Neuronal stem cell (in vitro differentiated cells): ENCODE data around the gene SNF8. TPM values are rescaled to one million over a fixed set of nuclear protein-coding genes. Genes with fewer than 3 reads are reported as not detected.

ENCODE experiments used
- DNase-seq: peaks from one replicate; pipeline ENCODE4 v3.0.0-alpha.2; 2013; ENCODE audit warnings: low spot score
- H2AFZ ChIP-seq: one replicate; pipeline ENCODE4 v1.6.1; 2013; ENCODE audit warnings: mild to moderate bottlenecking, low read length, inconsistent platforms
- H2AK5ac ChIP-seq: 2 replicates; pipeline ENCODE4 v1.6.1; 2013; ENCODE audit warnings: low read depth, mild to moderate bottlenecking, inconsistent platforms, low read length, moderate library complexity, mixed read lengths
- H2BK120ac ChIP-seq: 2 replicates; pipeline ENCODE4 v1.6.1; 2013; ENCODE audit warnings: low read depth, mild to moderate bottlenecking, inconsistent platforms, low read length, moderate library complexity, mixed read lengths
- H2BK12ac ChIP-seq: one replicate; pipeline ENCODE4 v1.6.1; 2013; ENCODE audit warnings: low read length, inconsistent platforms
- H2BK15ac ChIP-seq: 2 replicates; pipeline ENCODE4 v1.6.1; 2013; ENCODE audit warnings: mild to moderate bottlenecking, low read length, inconsistent platforms, mixed read lengths
- H2BK5ac ChIP-seq: one replicate; pipeline ENCODE4 v1.6.1; 2013; ENCODE audit warnings: inconsistent platforms, mild to moderate bottlenecking, low read length, moderate library complexity
- H3K14ac ChIP-seq: one replicate; pipeline ENCODE4 v1.6.1; 2013; ENCODE audit warnings: low read length, inconsistent platforms
- H3K18ac ChIP-seq: 2 replicates; pipeline ENCODE4 v1.6.1; 2013; ENCODE audit warnings: low read length, inconsistent platforms
- H3K23ac ChIP-seq: 2 replicates; pipeline ENCODE4 v1.6.1; 2013; ENCODE audit warnings: low read depth, mild to moderate bottlenecking, mixed read lengths, low read length, inconsistent platforms; ENCODE audit not compliant: poor library complexity
- H3K27ac ChIP-seq: replicated peaks from 3 replicates; pipeline ENCODE4 v1.5.1; 2013; ENCODE audit warnings: low read length, inconsistent platforms
- H3K27me3 ChIP-seq, 3 experiments: 2 replicates each; pipeline ENCODE4 v1.6.1; 2013; ENCODE audit warnings: low read length in 3 of 3, mild to moderate bottlenecking in 2 of 3, inconsistent platforms in 1 of 3, low read depth in 1 of 3, mixed read lengths in 1 of 3, moderate library complexity in 1 of 3; ENCODE audit not compliant: control insufficient read depth in 3 of 3, insufficient read depth in 3 of 3
- H3K36me3 ChIP-seq, 2 donors: replicated peaks in 1 of 2; 2 replicates each; pipeline ENCODE4 v1.6.1; 2013; ENCODE audit warnings: low read length in 2 of 2; ENCODE audit not compliant: control insufficient read depth in 2 of 2, insufficient read depth in 2 of 2
- H3K4ac ChIP-seq: 2 replicates; pipeline ENCODE4 v1.6.1; 2013; ENCODE audit warnings: inconsistent platforms, mild to moderate bottlenecking, low read length, moderate library complexity
- H3K4me1 ChIP-seq, 2 donors: 1 replicate in 1 of 2; 2 replicates in 1 of 2; pipeline ENCODE4 v1.6.1; 2013; ENCODE audit warnings: low read length in 2 of 2, low read depth in 1 of 2; ENCODE audit not compliant: control insufficient read depth in 2 of 2, insufficient read depth in 1 of 2
- H3K4me2 ChIP-seq: one replicate; pipeline ENCODE4 v1.6.1; 2013; ENCODE audit warnings: mild to moderate bottlenecking, low read length, inconsistent platforms; ENCODE audit not compliant: insufficient read depth, poor library complexity, severe bottlenecking
- H3K4me3 ChIP-seq, 2 donors: 2 replicates each; pipeline ENCODE4 v1.5.1; 2013; ENCODE audit warnings: low read length in 2 of 2, mild to moderate bottlenecking in 2 of 2, inconsistent platforms in 1 of 2, moderate library complexity in 1 of 2
- H3K79me1 ChIP-seq: one replicate; pipeline ENCODE4 v1.6.1; 2013; ENCODE audit warnings: low read depth, mild to moderate bottlenecking, inconsistent platforms, low read length, moderate library complexity
- H3K9ac ChIP-seq: one replicate; pipeline ENCODE4 v1.6.1; 2013; ENCODE audit warnings: mild to moderate bottlenecking, low read depth, low read length, inconsistent platforms; ENCODE audit not compliant: poor library complexity
- H3K9me3 ChIP-seq, 2 donors: replicated peaks in 1 of 2; 2 replicates each; pipeline versions ENCODE3 to v1.6.1; 2013; ENCODE audit warnings: low read length in 2 of 2, mild to moderate bottlenecking in 2 of 2, inconsistent platforms in 1 of 2, low read depth in 1 of 2, mixed read lengths in 1 of 2, moderate library complexity in 1 of 2; ENCODE audit not compliant: control insufficient read depth in 2 of 2, insufficient read depth in 1 of 2
- H4K8ac ChIP-seq: one replicate; pipeline ENCODE4 v1.6.1; 2013; ENCODE audit warnings: low read depth, mild to moderate bottlenecking, inconsistent platforms, low read length, moderate library complexity
- H4K91ac ChIP-seq: one replicate; pipeline ENCODE4 v1.6.1; 2013; ENCODE audit warnings: low read length, low read depth, mild to moderate bottlenecking, inconsistent platforms; ENCODE audit not compliant: poor library complexity
- WGBS, 2 donors: extraction: QIAGEN DNeasy Blood & Tissue Kit; methylation state at CpG; one replicate each; pipeline ENCODE4 v1.1.7; 2013; ENCODE audit warnings: missing lambda C conversion rate in 2 of 2, mixed read lengths in 1 of 2; ENCODE audit not compliant: insufficient read length in 2 of 2, insufficient replicate concordance in 1 of 2; ENCODE audit errors: extremely low coverage in 2 of 2; 5-methylcytosine and 5-hydroxymethylcytosine counted together
- small RNA-seq: library from polyadenylated mRNA; stranded (forward); fragments of <200 nt; extraction: miRNeasy Mini kit (QIAGEN cat#:217004); gene quantifications from one replicate; pipeline ENCODE3, GENCODE V24; 2013; ENCODE audit not compliant: insufficient read depth

The SNF8 gene

DNA sequence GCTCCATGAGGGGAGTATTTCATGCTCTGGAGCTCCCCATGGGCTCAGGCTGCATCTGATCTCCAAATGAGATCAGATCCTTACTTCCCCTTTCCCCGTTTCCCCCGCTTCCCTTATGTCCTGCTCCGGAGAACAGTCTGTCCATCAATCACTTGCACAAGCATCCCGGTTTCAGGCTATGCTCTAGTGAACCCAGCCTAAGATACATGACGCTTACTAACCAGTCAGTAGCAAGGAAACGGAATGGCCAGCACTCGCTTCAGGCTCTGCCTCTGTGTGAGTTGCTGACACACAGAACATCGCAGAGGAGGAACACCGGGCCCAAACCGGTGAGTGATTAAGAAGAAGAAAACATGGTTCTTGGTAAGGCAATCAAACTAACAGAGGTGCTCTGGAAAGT is 61.5 kb downstream of the SNF8 start:
- H4K8ac ChIP-seq, result no peak overlapping the region
- no peak overlapping the region for H2BK120ac ChIP-seq
- no peak overlapping the region for H2BK15ac ChIP-seq
- H3K4me2 ChIP-seq, result no peak overlapping the region
- no peak overlapping the region for H3K14ac ChIP-seq
- no peak overlapping the region for H3K27ac ChIP-seq
- no peak overlapping the region for H2AK5ac ChIP-seq
- peaks cover 0 to 14% (median 0%) of the 10 kb centered on the region in 3 experiments for H3K27me3 ChIP-seq
- no peak overlapping the region for H3K9ac ChIP-seq
- H3K4ac ChIP-seq, result no peak overlapping the region
- H3K4me1 ChIP-seq, result no peaks in the 10 kb centered on the region
- no CpG with 5 or more reads among the region's 10 CpGs for WGBS, 2 donors
- no peak overlapping the region for H3K18ac ChIP-seq
- no peaks in the 10 kb centered on the region for H3K36me3 ChIP-seq
- no peaks in the 10 kb centered on the region for H3K79me1 ChIP-seq
- H2BK5ac ChIP-seq, result no peak overlapping the region
- DNase-seq, result no peak
- H2AFZ ChIP-seq, result no peak overlapping the region
- no peak overlapping the region for H2BK12ac ChIP-seq
- H4K91ac ChIP-seq, result no peak overlapping the region
- H3K9me3 ChIP-seq, result no peaks in the 10 kb centered on the region
- no peak overlapping the region for H3K23ac ChIP-seq
- H3K4me3 ChIP-seq, result no peak overlapping the region

DNA sequence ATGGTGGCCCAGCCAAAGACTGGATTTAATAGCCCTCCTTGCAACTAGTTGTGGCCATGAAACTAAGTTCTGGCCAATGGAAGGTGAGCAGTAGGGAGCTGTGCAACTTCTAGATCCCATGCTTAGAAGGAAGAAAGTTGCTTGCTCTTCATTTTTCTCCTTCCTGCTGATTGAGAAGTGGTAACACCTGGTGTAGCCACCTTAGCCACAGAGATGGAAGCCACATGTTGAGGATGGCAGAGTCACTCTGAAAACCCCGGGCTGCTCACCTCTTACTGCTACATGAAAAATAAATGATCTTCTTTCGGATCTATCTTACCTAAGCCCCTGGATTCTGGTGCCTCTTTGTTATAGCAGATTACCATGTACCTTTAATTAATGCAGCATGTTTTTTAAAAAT is 62.4 kb downstream of the SNF8 start:
- no peak overlapping the region for H2BK15ac ChIP-seq
- H2BK5ac ChIP-seq, result no peak overlapping the region
- H3K4me3 ChIP-seq, result no peak overlapping the region
- no peaks in the 10 kb centered on the region for H3K9me3 ChIP-seq
- no peak for DNase-seq
- no peaks in the 10 kb centered on the region for H3K4me1 ChIP-seq
- no peak overlapping the region for H3K14ac ChIP-seq
- no peak overlapping the region for H2BK120ac ChIP-seq
- H3K9ac ChIP-seq, result no peak overlapping the region
- no peak overlapping the region for H4K8ac ChIP-seq
- no peak overlapping the region for H2AFZ ChIP-seq
- no peak overlapping the region for H3K18ac ChIP-seq
- H3K79me1 ChIP-seq, result no peaks in the 10 kb centered on the region
- no peak overlapping the region for H2AK5ac ChIP-seq
- H3K27me3 ChIP-seq, result peaks cover 0 to 19% (median 0%) of the 10 kb centered on the region in 3 experiments
- H3K4me2 ChIP-seq, result no peak overlapping the region
- no peak overlapping the region for H3K4ac ChIP-seq
- no peak overlapping the region for H2BK12ac ChIP-seq
- no peak overlapping the region for H3K27ac ChIP-seq
- H4K91ac ChIP-seq, result no peak overlapping the region
- no peaks in the 10 kb centered on the region for H3K36me3 ChIP-seq
- whole genome bisulfite sequencing, 2 donors, result no CpG with 5 or more reads among the region's 2 CpGs
- no peak overlapping the region for H3K23ac ChIP-seq

Small RNAs within 50 kb of the gene (small RNA-seq; reads per million reads assigned to genes)
- gene AC068531.1 (not detected), gene RF00263 (not detected), gene RF01210 (not detected), gene RNU1-42P (not detected)
